Measurements from ENCODE around the gene ZNF485.

DNA sequence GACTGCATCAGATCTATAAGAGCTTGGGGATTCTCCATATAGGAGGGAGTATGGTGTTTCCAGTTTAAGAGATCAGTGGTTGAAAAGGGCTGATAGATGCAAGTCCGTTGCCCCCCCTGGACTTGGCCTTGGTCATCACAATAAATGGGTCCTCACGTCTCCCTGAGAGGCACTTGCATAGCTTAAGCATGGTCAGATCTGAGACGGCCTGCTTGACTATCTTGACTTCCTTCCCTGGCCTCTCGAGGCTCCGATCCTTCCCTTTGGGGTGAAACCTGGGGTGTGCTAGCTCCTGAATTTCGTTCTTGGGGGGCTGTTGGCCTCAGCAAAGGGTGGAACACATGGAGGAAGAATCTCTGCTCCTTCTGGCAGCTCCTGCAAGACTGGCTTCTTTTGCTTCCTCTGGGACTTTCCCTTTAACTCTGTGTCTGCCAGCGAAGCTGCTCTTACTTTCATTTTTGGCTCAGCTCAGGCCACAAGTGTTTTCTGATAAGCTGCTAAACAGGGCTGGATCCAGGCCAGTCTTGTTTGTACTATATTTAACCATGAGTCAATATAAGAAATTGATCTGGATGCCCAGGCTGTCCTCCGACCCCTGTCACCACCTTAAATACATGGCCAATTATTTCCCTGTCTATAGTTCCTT is 11.2 kb upstream of the ZNF485 start:
- no peak for TF ChIP-seq POLR2A (IDR thresholded peaks at IDR 0.05)
- TF ChIP-seq CTCF (IDR thresholded peaks at IDR 0.05) = no peak
